ENCODE data around the gene ELP2. TPM values are rescaled to one million over a fixed set of nuclear protein-coding genes. Genes with fewer than 3 reads are reported as not detected.

The ELP2 gene
- total RNA-seq, 1 experiment from 2014 or later: 54.2 TPM

GRCh38 chr18:36194600-36195315 is 65.1 kb downstream of the ELP2 start:
- Histone ChIP-seq H3K4me3 (no peak overlapping the region), H4K20me1 (ENCODE audit: insufficient read depth) (peaks cover 34% of the 10 kb centered on the region), H3K4me2 (no peak overlapping the region), H3K79me2 (ENCODE audit: low read depth) (peaks cover 35% of the 10 kb centered on the region), H3F3A (ENCODE audit: insufficient read depth, low read depth) (peaks cover 6% of the 10 kb centered on the region; the same call in 1 of the 2 replicates), H2AFZ (no peak overlapping the region), H3K9me2 (ENCODE audit: insufficient read depth) (no peaks in the 10 kb centered on the region), H3K27ac (no peak overlapping the region), H3K36me3 (ENCODE audit: low read depth) (peaks cover 38% of the 10 kb centered on the region), H3K9me3 (ENCODE audit: insufficient read depth, low read depth) (no peaks in the 10 kb centered on the region), H3K27me3 (ENCODE audit: insufficient read depth, low read depth) (no peaks in the 10 kb centered on the region), H3K4me1 (replicated peaks; ENCODE audit: insufficient read depth) (peaks cover 7% of the 10 kb centered on the region)
- ChIA-PET CTCF (no interaction called here), POLR2A (ENCODE audit: unreplicated experiment) (no interaction called here)
- intact Hi-C loops (cut with micrococcal nuclease; ENCODE audit: unreplicated experiment): no loop called here
- BruUV-seq (replicated peaks): no TSS peak
- no peak for DNase-seq
- no peak for TF ChIP-seq EZH2 (IDR thresholded peaks at IDR 0.05; ENCODE audit: low read depth)
- TF ChIP-seq, protein P1, sequence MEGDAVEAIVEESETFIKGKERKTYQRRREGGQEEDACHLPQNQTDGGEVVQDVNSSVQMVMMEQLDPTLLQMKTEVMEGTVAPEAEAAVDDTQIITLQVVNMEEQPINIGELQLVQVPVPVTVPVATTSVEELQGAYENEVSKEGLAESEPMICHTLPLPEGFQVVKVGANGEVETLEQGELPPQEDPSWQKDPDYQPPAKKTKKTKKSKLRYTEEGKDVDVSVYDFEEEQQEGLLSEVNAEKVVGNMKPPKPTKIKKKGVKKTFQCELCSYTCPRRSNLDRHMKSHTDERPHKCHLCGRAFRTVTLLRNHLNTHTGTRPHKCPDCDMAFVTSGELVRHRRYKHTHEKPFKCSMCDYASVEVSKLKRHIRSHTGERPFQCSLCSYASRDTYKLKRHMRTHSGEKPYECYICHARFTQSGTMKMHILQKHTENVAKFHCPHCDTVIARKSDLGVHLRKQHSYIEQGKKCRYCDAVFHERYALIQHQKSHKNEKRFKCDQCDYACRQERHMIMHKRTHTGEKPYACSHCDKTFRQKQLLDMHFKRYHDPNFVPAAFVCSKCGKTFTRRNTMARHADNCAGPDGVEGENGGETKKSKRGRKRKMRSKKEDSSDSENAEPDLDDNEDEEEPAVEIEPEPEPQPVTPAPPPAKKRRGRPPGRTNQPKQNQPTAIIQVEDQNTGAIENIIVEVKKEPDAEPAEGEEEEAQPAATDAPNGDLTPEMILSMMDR (conservative IDR thresholded peaks at IDR 0.05): no peak

DNA sequence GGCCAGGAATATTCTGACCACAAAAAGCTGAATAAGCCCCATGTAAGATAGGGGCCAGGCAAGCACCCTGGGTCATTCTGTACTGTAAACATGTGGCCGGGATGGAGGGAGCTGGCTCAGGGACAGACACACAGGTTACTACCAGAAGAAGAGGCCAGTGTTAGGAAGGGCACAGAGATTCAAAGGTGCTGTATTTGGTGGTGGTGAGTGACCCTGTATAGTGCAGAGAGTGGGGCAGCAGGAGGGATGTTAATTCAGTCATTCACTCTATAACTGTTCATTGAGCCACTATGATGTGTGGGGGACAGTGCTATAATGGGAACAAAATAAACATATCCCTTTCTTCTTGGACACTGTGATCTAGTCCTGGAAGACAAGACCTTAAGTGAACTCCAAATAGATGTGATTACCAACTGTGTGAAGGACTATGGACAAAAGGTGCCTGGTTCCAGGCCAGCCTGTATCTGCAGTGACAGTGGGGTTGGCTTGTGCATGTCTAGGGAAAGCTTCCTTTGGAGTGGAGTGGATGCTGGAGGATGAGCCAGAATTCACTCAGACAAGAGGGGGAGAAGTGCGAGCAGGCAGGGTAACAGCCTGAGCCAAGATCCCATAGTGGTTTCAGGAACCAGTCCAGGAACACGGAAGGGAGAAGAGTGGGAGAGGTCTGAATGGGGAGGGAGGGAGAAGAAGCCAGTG is 65.9 kb downstream of the ELP2 start:
- Histone ChIP-seq H3F3A (ENCODE audit: insufficient read depth, low read depth) (peaks cover 6% of the 10 kb centered on the region; the same call in 1 of the 2 replicates), H3K4me2 (no peak overlapping the region), H2AFZ (no peak overlapping the region), H3K4me1 (replicated peaks; ENCODE audit: insufficient read depth) (no peaks in the 10 kb centered on the region), H3K9me3 (ENCODE audit: insufficient read depth, low read depth) (no peaks in the 10 kb centered on the region), H3K4me3 (no peak overlapping the region), H3K27ac (no peak overlapping the region), H3K79me2 (ENCODE audit: low read depth) (peaks cover 26% of the 10 kb centered on the region), H3K36me3 (ENCODE audit: low read depth) (peaks cover 31% of the 10 kb centered on the region), H4K20me1 (ENCODE audit: insufficient read depth) (peaks cover 29% of the 10 kb centered on the region), H3K27me3 (ENCODE audit: insufficient read depth, low read depth) (no peaks in the 10 kb centered on the region), H3K9me2 (ENCODE audit: insufficient read depth) (no peaks in the 10 kb centered on the region)
- intact Hi-C loops (cut with micrococcal nuclease; ENCODE audit: unreplicated experiment): no loop called here
- no peak for DNase-seq
- no TSS peak for BruUV-seq (replicated peaks)
- no peak for TF ChIP-seq EZH2 (IDR thresholded peaks at IDR 0.05; ENCODE audit: low read depth)
- TF ChIP-seq, protein P1 (conservative IDR thresholded peaks at IDR 0.05): no peak
- CTCF ChIA-PET: no interaction called here
- POLR2A ChIA-PET (ENCODE audit: unreplicated experiment): no interaction called here

- no peak for TF ChIP-seq EZH2 (IDR thresholded peaks at IDR 0.05; ENCODE audit: low read depth)
- TF ChIP-seq, protein P1 (conservative IDR thresholded peaks at IDR 0.05): no peak
- H3K27me3 ChIP-seq (ENCODE audit: insufficient read depth, low read depth): no peaks in the 10 kb centered on the region
- H3K36me3 ChIP-seq (ENCODE audit: low read depth): peaks cover 30% of the 10 kb centered on the region
- CTCF ChIA-PET: no interaction called here
- POLR2A ChIA-PET (ENCODE audit: unreplicated experiment): no interaction called here
- H3K27ac ChIP-seq: no peak overlapping the region
- H2AFZ ChIP-seq: no peak overlapping the region
- peaks cover 18% of the 10 kb centered on the region for H3K79me2 ChIP-seq (ENCODE audit: low read depth)
- peaks cover 29% of the 10 kb centered on the region for H4K20me1 ChIP-seq (ENCODE audit: insufficient read depth)
- BruUV-seq (replicated peaks): no TSS peak
- no peak overlapping the region for H3K4me2 ChIP-seq
- intact Hi-C loops (cut with micrococcal nuclease; ENCODE audit: unreplicated experiment): no loop called here
- no peak overlapping the region for H3K4me3 ChIP-seq
- H3K9me3 ChIP-seq (ENCODE audit: insufficient read depth, low read depth): no peaks in the 10 kb centered on the region
- H3K4me1 ChIP-seq (replicated peaks; ENCODE audit: insufficient read depth): no peaks in the 10 kb centered on the region
- no peaks in the 10 kb centered on the region for H3K9me2 ChIP-seq (ENCODE audit: insufficient read depth)
- H3F3A ChIP-seq (ENCODE audit: insufficient read depth, low read depth): peaks cover 6% of the 10 kb centered on the region; the same call in 1 of the 2 replicates
- DNase-seq: no peak
These were observed 66.7 kb downstream of the ELP2 start for GRCh38 chr18:36196238-36196995.
